GM10266 (cell line): Measurements from ENCODE around the gene NUDT3.

Experiments used
- DNase-seq: peaks from one replicate; pipeline ENCODE4 v3.0.0; 2012; ENCODE audit errors: extremely low spot score
- CTCF ChIP-seq: IDR thresholded peaks from 2 replicates; pipeline ENCODE4 v1.5.1; 2012; ENCODE audit warnings: mild to moderate bottlenecking, low read depth; ENCODE audit not compliant: control insufficient read depth, insufficient read depth; ENCODE audit errors: missing control alignments

The NUDT3 gene

GRCh38 chr6:34425498-34426410 lies 33.3 kb upstream of the NUDT3 start, which contains the start of gene RPS10:
Gene RPS10 (minus strand): TSS chr6:34426069. CDS start chr6:34425221, 848 bp downstream.
- peak; percentile 97 for DNase-seq
- no peak for TF ChIP-seq CTCF

- no peak for TF ChIP-seq CTCF
- DNase-seq: no peak
Observed at GRCh38 chr6:34425132-34425497, 32.6 kb upstream of the NUDT3 start.

- DNase-seq: no peak
- TF ChIP-seq CTCF: no peak
Observed at GRCh38 chr6:34424200-34425131, 32.0 kb upstream of the NUDT3 start.

- no peak for DNase-seq
- no peak for TF ChIP-seq CTCF
Observed at GRCh38 chr6:34423254-34423653, 30.8 kb upstream of the NUDT3 start.

GRCh38 chr6:34418367-34418766 lies 25.9 kb upstream of the NUDT3 start:
- no peak for TF ChIP-seq CTCF
- no peak for DNase-seq

GRCh38 chr6:34416877-34417371 lies 24.5 kb upstream of the NUDT3 start:
- no peak for TF ChIP-seq CTCF

More at GRCh38 chr6:34416877-34417371, 24.5 kb upstream of the NUDT3 start:
- no peak for DNase-seq
